K562 (cell line): ENCODE measurements around the gene GHRL. TPM values are rescaled to one million over a fixed set of nuclear protein-coding genes. Genes with fewer than 3 reads are reported as not detected.

ENCODE experiments used
- ATAC-seq: fragments of 200-7000 bp; cut with Tn5 transposase; 3 replicates; pipeline ENCODE4 v1.9.1; 2020; ENCODE audit warnings: moderate library complexity
- BruUV-seq: library from RNA; stranded (reverse); fragments of 400-500 nt; replicated peaks from 2 replicates; lab custom pipeline; 2021; lab: Mats Ljungman, UMichigan
- CTCF ChIA-PET: fragments of 300-600 bp; formaldehyde crosslinking; extraction: SDS; loops from one replicate; lab custom pipeline; 2021; ENCODE audit warnings: low intra/inter-chr PET ratio; lab: Yijun Ruan, JAX
- POLR2A ChIA-PET: fragments of 300-600, 350-650 bp; sonication (Branson Sonifier 250); formaldehyde crosslinking; extraction: SDS; loops from one replicate; lab custom pipeline; 2021; ENCODE audit warnings: antibody characterized with exemption, inconsistent platforms; lab: Yijun Ruan, JAX
- DNase-seq, 4 experiments: peaks; one replicate each; pipeline versions ENCODE4 v3.0.0 to v3.0.0-alpha.2; 2011 to 2018; ENCODE audit warnings: low spot score in 3 of 4, mixed read lengths in 3 of 4; ENCODE audit errors: extremely low read depth in 1 of 4
- FAIRE-seq: peaks from 2 replicates; lab custom pipeline; 2011; peaks lifted over from hg19 to GRCh38; lab: Jason Lieb, UNC
- H2AFZ ChIP-seq: 2 replicates; pipeline ENCODE4 v1.6.0; 2011; ENCODE audit warnings: low read depth, low read length, control low read depth, inconsistent platforms
- H3K27ac ChIP-seq: fragments of 200-600 bp; 3 replicates; pipeline ENCODE4 v1.8.0; 2011; ENCODE audit warnings: low read depth, mild to moderate bottlenecking, control low read depth, inconsistent platforms, low read length, moderate library complexity, mixed read lengths; ENCODE audit errors: extremely low read depth
- H3K27me3 ChIP-seq, 2 experiments: fragments of 300-600 bp in 1 of 2; 2 replicates in 1 of 2; 3 replicates in 1 of 2; pipeline versions ENCODE4 v1.6.0 to v1.8.0; 2011; ENCODE audit warnings: inconsistent platforms in 2 of 2, low read length in 2 of 2, mild to moderate bottlenecking in 1 of 2, mixed read lengths in 1 of 2, moderate library complexity in 1 of 2; ENCODE audit not compliant: control insufficient read depth in 2 of 2, insufficient read depth in 2 of 2
- H3K36me3 ChIP-seq: fragments of 300-600 bp; 3 replicates; pipeline ENCODE4 v1.8.0; 2011; ENCODE audit warnings: mild to moderate bottlenecking, low read length, inconsistent platforms; ENCODE audit not compliant: control insufficient read depth, insufficient read depth
- H3K4me1 ChIP-seq, 2 experiments: fragments of 200-600 bp in 1 of 2; replicated peaks in 1 of 2; 2 replicates in 1 of 2; 3 replicates in 1 of 2; pipeline versions ENCODE4 v1.5.1 to v1.8.0; 2011; ENCODE audit warnings: inconsistent platforms in 2 of 2, low read length in 2 of 2, mild to moderate bottlenecking in 1 of 2, mixed read lengths in 1 of 2, moderate library complexity in 1 of 2; ENCODE audit not compliant: control insufficient read depth in 2 of 2, insufficient read depth in 2 of 2
- H3K4me2 ChIP-seq: 2 replicates; pipeline ENCODE4 v1.6.1; 2011; ENCODE audit warnings: low read length, control low read depth, inconsistent platforms, mixed read lengths; ENCODE audit not compliant: insufficient read depth
- H3K4me3 ChIP-seq: fragments of 200-600 bp; sonication (generic), shearing (Covaris generic); 2 replicates; pipeline ENCODE4 v1.5.1; 2016; ENCODE audit warnings: control low read depth, inconsistent platforms
- H3K79me2 ChIP-seq: fragments of 200-600 bp; 3 replicates; pipeline ENCODE4 v1.8.0; 2011; ENCODE audit warnings: low read length, inconsistent platforms; ENCODE audit not compliant: control insufficient read depth, insufficient read depth
- H3K9ac ChIP-seq, 2 experiments: 2 replicates each; pipeline versions ENCODE4 v1.6.0 to v1.6.1; 2011; ENCODE audit warnings: low read depth in 2 of 2, low read length in 2 of 2, control low read depth in 1 of 2, inconsistent platforms in 1 of 2, mild to moderate bottlenecking in 1 of 2, mixed read lengths in 1 of 2; ENCODE audit not compliant: insufficient read depth in 1 of 2
- H3K9me1 ChIP-seq: one replicate; pipeline ENCODE4 v1.6.0; 2011; ENCODE audit warnings: inconsistent platforms, mild to moderate bottlenecking, low read length, moderate library complexity; ENCODE audit not compliant: control insufficient read depth, insufficient read depth
- H3K9me3 ChIP-seq: replicated peaks from 2 replicates; pipeline ENCODE4 v1.5.1; 2011; ENCODE audit warnings: low read depth, low read length, inconsistent platforms; ENCODE audit not compliant: control insufficient read depth, insufficient read depth
- H4K20me1 ChIP-seq: replicated peaks from 2 replicates; pipeline ENCODE4 v1.6.1; 2011; ENCODE audit warnings: low read length, inconsistent platforms, mixed read lengths; ENCODE audit not compliant: control insufficient read depth, insufficient read depth
- EHMT2 ChIP-seq: fragments of 450-650 bp; IDR thresholded peaks from 2 replicates; pipeline ENCODE4 v1.6.1; 2018; ENCODE audit warnings: antibody characterized with exemption
- POLR2A ChIP-seq: fragments of 450-650 bp; conservative IDR thresholded peaks from 2 replicates; pipeline ENCODE4 v1.6.1; 2016
- POLR2G ChIP-seq: fragments of 200-400 bp; formaldehyde crosslinking; IDR thresholded peaks from 2 replicates; pipeline ENCODE4 v1.6.1; 2017; ENCODE audit warnings: low read depth, mild to moderate bottlenecking, antibody characterized with exemption, low read length, moderate library complexity
- TRIM24 ChIP-seq, 2 experiments: fragments of 450-650 bp; IDR thresholded peaks; 2 replicates each; pipeline ENCODE4 v1.6.1; 2016
- WGBS: fragments of 100-300 bp; shearing (Covaris generic); methylation state at CpG from one replicate; pipeline ENCODE4 v1.1.6; 2016; ENCODE audit warnings: low coverage, mixed read lengths; ENCODE audit not compliant: insufficient coverage; ENCODE audit errors: missing lambda C conversion rate; 5-methylcytosine and 5-hydroxymethylcytosine counted together
- in situ Hi-C: fragments of 300-500 bp; cut with MboI; formaldehyde crosslinking; loops from 4 replicates; pipeline ENCODE4 v1.15.0; 2018; ENCODE audit warnings: inconsistent platforms, mixed read lengths
- intact Hi-C: fragments of 100-400 bp; cut with micrococcal nuclease; formaldehyde crosslinking; loops from 2 replicates; pipeline ENCODE4 v1.14.2; 2022
- polyA plus RNA-seq, 8 experiments: library from polyadenylated mRNA; depleted of rRNA in 4 of 8; stranded (reverse) in 5 of 8; unstranded in 3 of 8; fragments of >200 nt; fragmentation: Nextera tagmentation in 2 of 8; fragmentation: Illumina TruSeq in 1 of 8; extraction: Ambion mirVana in 2 of 8; extraction: Trizol in 1 of 8; gene quantifications; 2 replicates each; pipeline versions ENCODE4 v1.2.1 to v1.2.3, GENCODE V29; 2011 to 2014; ENCODE audit warnings: inconsistent platforms in 1 of 8, missing spikeins in 1 of 8
- total RNA-seq, 7 experiments: library from RNA; depleted of rRNA in 6 of 7; stranded (reverse); fragments of >200 nt in 6 of 7; fragmentation: Illumina TruSeq in 2 of 7; extraction: Trizol in 2 of 7; gene quantifications; 2 replicates each; pipeline versions ENCODE4 v1.2.1 to v1.2.3, GENCODE V29; 2011 to 2021; ENCODE audit warnings: low replicate concordance in 1 of 7

Gene GHRL
- total and polyA plus RNA-seq, 9 of the 15 experiments (the other 6 are each of a cell fraction or from before 2014, with no cell fraction given), result 0.08 to 0.29 (median 0.15) TPM; not detected in 5

- Histone ChIP-seq H3K27me3 (no peaks in the 10 kb centered on the region), H3K27ac (no peak overlapping the region), H2AFZ (no peak overlapping the region), H3K9me1 (no peaks in the 10 kb centered on the region), H3K9ac (no peak overlapping the region), H3K4me3 (no peak overlapping the region), H3K36me3 (peaks cover 31% of the 10 kb centered on the region; the same call in 2 of the 3 replicates), H3K79me2 (no peaks in the 10 kb centered on the region), H3K4me1 (peaks cover 9 to 16% of the 10 kb centered on the region in 2 experiments), H4K20me1 (no peaks in the 10 kb centered on the region), H3K9me3 (no peaks in the 10 kb centered on the region), H3K4me2 (no peak overlapping the region)
- ChIA-PET CTCF (no interaction called here), POLR2A (interaction anchor here (1.6 to 2.6 kb wide), 2 partner anchors 9 to 33 kb away, joined by 5 to 11 read pairs; partner anchors contain the start of gene SEC13)
- no TSS peak for BruUV-seq
- TF ChIP-seq TRIM24 (IDR thresholded peaks at IDR 0.05) (no peak), POLR2A (0 out of 2 replicates have a peak, but pooled peaks have one; percentile 26)
- in situ Hi-C loops, result no loop called here
- DNase-seq (no peak), ATAC-seq (no peak), FAIRE-seq (no peak)
- 89% methylated on average over 11 of the region's 11 CpGs for WGBS
- intact Hi-C loops, result no loop called here
Measured at GRCh38 chr3:10288575-10288960, 4.2 kb downstream of the GHRL start.

GRCh38 chr3:10287936-10288574, 4.7 kb downstream of the GHRL start:
- POLR2A ChIA-PET, result interaction anchor here (0.6 to 2.6 kb wide), 3 partner anchors 11 to 497 kb away, joined by 3 to 11 read pairs (median 3); partner anchors contain the start of gene SEC13
- CTCF ChIA-PET, result no interaction called here
- 85% methylated on average over 12 of the region's 12 CpGs for WGBS

More at GRCh38 chr3:10287936-10288574, 4.7 kb downstream of the GHRL start:
- no peaks in the 10 kb centered on the region for H3K9me1 ChIP-seq
- H3K9ac ChIP-seq, result 0 out of 4 replicates have a peak overlapping the region, but pooled peaks of 1 of the 2 experiments have one; percentile 3
- H2AFZ ChIP-seq, result no peak overlapping the region
- intact Hi-C loops (no loop called here), in situ Hi-C loops (no loop called here)
- no peak overlapping the region for H3K4me2 ChIP-seq
- H3K9me3 ChIP-seq, result no peaks in the 10 kb centered on the region
- H4K20me1 ChIP-seq, result no peaks in the 10 kb centered on the region
- no peaks in the 10 kb centered on the region for H3K27me3 ChIP-seq
- no peak overlapping the region for H3K4me3 ChIP-seq
- TF ChIP-seq POLR2G (peak; percentile 36; the same call in 1 of the 2 replicates), EHMT2 (no peak)
- FAIRE-seq (no peak), ATAC-seq (no peak), DNase-seq (no peak)
- peaks cover 8 to 11% of the 10 kb centered on the region in 2 experiments for H3K4me1 ChIP-seq
- H3K27ac ChIP-seq, result no peak overlapping the region
- H3K79me2 ChIP-seq, result no peaks in the 10 kb centered on the region
- BruUV-seq, result no TSS peak
- H3K36me3 ChIP-seq, result peaks cover 36% of the 10 kb centered on the region; the same call in 2 of the 3 replicates
